ENCODE data around the gene PCIF1.

Gene PCIF1

GRCh38 chr20:45904583-45905504, 29.6 kb upstream of the PCIF1 start:
- DNase-seq = no peak

GRCh38 chr20:45905505-45906079, 28.9 kb upstream of the PCIF1 start:
- DNase-seq = no peak

- no peak for DNase-seq
These were observed 27.1 kb upstream of the PCIF1 start for GRCh38 chr20:45907219-45907948.

GRCh38 chr20:45908084-45908483, 26.4 kb upstream of the PCIF1 start:
- no peak for DNase-seq

GRCh38 chr20:45909336-45909808, 25.1 kb upstream of the PCIF1 start:
- DNase-seq = no peak

- DNase-seq = peak; percentile 58
These were observed 24.4 kb upstream of the PCIF1 start for GRCh38 chr20:45909817-45910669.

- peak; percentile 100 for DNase-seq
These were observed 23.6 kb upstream of the PCIF1 start for GRCh38 chr20:45910670-45911485.

GRCh38 chr20:45911486-45912343, 22.8 kb upstream of the PCIF1 start, which contains the start of gene PLTP:
Gene PLTP, minus strand, starts transcription at chr20:45912155. Its CDS starts 703 bp downstream, at chr20:45911452.
- DNase-seq = peak; percentile 23

- no peak for DNase-seq
These were observed 22.2 kb upstream of the PCIF1 start for GRCh38 chr20:45912344-45912682.

- peak; percentile 93 for DNase-seq
These were observed 21.4 kb upstream of the PCIF1 start for GRCh38 chr20:45913116-45913515.

GRCh38 chr20:45917790-45918141, 16.7 kb upstream of the PCIF1 start:
- DNase-seq = peak; percentile 58

GRCh38 chr20:45918182-45918737, 16.2 kb upstream of the PCIF1 start:
- DNase-seq = peak; percentile 24

- DNase-seq = no peak
These were observed 15.5 kb upstream of the PCIF1 start for GRCh38 chr20:45918779-45919537.

- peak; percentile 36 for DNase-seq
These were observed 14.7 kb upstream of the PCIF1 start for GRCh38 chr20:45919542-45920399.

GRCh38 chr20:45920462-45921336, 13.8 kb upstream of the PCIF1 start:
- DNase-seq = peak; percentile 87

- DNase-seq = no peak
These were observed 12.9 kb upstream of the PCIF1 start for GRCh38 chr20:45921337-45922189.

Measured in inflammatory macrophage treated with lipopolysaccharide for 4 hours (primary cell).